Measurements from ENCODE around the gene ZMIZ1.

Gene ZMIZ1

DNA sequence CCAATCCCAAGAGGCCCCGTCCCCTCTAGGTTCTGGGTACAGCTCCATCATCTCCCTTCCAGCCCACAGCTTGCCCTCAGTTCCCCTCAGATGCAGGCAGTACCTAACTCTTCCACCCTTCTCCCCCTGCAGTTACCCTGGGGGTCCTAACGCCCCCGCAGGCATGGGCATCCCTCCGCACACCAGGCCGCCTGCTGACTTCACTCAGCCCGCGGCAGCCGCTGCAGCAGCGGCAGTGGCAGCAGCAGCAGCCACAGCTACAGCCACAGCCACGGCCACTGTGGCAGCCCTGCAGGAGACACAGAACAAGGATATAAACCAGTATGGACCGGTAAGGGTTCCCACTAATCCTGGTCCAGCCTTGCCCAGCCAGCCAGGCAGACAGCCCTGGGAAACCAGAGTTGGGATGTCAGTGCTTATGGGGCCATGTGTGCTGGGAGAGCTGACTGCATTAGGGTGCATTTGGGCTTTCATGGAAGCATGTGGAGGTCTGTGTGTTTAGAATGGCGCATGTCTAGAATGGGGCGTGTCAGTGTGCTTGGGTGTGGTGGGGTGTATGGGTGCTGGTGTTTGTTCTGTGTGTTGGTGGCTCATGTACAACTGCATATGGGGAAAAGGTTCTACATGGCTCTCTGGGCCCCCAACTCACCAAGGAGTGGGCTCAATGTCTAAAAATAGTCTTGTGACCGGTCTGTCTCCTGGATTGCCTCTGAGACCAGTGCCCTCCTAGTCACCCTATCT, 223.4 kb downstream of the ZMIZ1 start:
- no peak for DNase-seq (ENCODE audit: low read depth)

DNA sequence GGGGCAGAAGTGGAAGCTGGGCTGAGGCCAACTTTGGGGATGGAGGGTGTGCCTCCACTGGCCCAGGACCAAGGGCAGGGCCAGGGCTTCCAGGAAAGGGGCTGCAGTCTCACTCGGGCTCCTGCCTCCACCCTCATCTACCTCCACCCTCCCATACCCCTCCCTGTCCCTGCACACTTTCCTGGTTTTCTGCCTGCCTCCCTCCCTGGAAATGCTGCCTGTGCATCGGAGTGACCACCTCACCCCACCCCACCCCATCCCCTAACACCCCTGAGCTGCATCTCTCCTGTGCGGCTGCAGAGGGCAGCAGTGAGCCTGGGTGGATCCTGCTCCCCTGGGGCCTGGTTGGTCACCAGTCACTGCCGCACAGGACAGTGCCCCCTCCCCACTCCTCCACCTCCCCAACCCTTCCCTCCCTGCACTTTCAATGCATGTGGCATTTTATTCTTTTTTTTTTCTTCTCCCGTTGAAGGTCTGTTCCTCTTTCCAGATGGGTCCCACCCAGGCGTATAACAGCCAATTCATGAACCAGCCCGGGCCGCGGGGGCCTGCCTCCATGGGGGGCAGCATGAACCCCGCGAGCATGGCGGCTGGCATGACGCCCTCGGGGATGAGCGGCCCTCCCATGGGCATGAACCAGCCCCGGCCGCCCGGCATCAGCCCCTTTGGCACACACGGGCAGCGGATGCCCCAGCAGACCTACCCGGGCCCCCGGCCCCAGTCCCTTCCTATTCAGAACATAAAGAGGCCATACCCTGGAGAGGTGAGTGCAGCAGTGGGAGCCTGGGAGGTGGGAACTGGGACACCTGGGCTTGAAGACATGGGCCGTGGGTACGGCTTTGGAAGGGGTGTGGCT, 224.4 kb downstream of the ZMIZ1 start:
- DNase-seq (ENCODE audit: low read depth) = no peak

DNA sequence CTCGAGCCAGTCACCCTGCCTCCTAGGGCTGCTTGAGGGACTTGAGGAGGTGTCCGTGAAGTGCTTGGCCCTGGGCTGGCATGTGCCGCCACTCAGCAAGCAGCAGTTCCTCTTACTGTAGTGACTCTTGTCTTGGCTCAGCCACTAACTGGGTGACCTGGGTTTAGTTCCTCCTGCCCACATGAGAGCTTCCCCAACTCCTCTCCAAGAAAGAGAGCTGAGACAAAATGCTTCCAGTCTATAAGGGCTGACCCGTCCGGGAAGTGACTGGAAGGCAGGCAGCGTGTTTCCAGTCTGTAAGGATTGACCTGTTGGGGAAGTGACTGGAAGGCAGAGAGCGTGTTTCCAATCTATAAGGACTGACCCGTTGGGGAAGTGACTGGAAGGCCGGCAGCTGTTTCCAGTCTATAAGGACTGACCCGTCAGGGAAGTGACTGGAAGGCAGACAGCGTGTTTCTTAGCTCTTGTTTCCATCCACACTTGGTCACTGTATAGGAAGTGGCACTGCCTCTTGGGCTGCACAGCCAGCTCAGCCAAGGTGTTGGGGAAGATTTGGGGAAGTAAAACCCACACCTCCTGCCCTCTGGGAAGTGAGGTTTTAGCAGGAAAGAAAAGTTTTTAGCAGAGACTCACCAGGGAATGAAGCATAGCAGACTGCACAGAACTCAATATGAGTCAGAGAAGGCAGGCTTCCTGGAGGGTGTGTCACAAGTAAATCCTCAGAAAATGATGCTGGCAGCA, 225.2 kb downstream of the ZMIZ1 start:
- DNase-seq (ENCODE audit: low read depth) = no peak

DNA sequence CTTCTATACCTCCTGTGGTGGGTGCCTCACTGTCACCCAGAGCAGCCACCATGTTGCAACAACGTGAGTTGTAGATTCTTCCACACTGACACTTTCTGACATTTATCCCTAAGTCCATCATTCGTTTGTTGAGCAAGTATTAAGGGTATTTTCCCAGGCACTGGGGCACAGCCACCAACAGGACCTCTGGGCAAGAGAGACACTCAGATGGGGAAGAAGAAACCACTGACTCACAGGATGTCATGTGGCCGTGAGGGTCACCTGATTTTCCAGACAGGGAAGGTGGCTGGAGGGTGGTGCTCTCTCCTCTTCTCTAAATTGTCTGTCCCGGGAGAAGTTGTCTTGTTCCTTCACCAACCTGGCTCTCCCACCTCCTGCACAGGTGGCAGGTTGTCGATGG, 226.8 kb downstream of the ZMIZ1 start:
- no peak for DNase-seq (ENCODE audit: low read depth)

- DNase-seq (ENCODE audit: low read depth) = no peak
Observed at GRCh38 chr10:79296431-79296830, 227.7 kb downstream of the ZMIZ1 start.

- DNase-seq (ENCODE audit: low read depth) = no peak
Observed at GRCh38 chr10:79298403-79299244, 229.9 kb downstream of the ZMIZ1 start.

GRCh38 chr10:79299397-79300241, 230.9 kb downstream of the ZMIZ1 start:
- no peak for DNase-seq (ENCODE audit: low read depth)

DNA sequence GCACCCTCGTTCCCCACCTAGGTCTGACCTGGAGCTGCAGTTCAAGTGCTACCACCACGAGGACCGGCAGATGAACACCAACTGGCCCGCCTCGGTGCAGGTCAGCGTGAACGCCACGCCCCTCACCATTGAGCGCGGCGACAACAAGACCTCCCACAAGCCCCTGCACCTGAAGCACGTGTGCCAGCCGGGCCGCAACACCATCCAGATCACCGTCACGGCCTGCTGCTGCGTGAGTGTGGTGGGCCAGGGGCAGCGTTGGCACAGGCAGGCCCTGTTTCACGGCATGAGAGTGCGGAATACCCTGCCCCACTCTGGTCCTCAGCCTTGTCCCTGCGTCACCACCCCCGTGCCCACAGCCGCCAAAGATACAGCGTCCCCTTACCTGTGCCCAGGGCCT, 231.9 kb downstream of the ZMIZ1 start:
- no peak for DNase-seq (ENCODE audit: low read depth)

DNA sequence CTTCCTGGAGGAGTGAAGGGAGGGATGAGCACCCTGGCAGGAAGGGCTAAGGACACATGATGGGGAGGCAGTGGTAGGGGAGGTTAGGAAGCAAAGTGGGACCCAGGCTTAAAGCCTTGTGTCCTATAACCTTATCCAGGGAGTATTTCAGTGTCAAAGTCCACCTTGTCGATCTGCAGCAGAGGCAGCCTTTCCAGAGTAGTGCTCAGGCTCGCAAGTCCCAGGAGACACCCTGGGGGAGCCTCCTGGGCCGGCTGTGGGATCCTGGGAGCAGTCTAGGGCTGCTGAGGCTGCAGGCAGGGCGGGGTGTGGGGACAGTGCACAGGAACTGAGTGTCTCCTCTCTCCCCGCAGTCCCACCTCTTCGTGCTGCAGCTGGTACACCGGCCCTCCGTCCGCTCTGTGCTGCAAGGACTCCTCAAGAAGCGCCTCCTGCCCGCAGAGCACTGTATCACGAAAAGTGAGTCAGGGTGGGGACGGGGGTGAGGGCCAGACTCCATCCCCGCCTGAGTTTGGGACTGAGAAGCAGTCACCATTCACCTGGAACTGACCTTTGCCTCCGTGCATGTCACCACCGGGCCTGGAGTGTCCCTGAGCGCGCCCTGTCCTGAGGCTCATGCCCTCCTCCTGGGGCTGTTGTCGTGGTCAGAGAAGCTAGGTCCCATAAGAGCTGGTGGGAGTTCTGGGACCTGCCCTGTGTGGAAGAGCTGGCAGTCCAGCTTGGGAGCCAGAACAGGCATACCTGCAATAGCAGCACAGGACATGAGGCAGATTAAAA, 233.2 kb downstream of the ZMIZ1 start:
- DNase-seq (ENCODE audit: low read depth) = no peak

- no peak for DNase-seq (ENCODE audit: low read depth)
Observed at GRCh38 chr10:79303631-79304478, 235.1 kb downstream of the ZMIZ1 start.

GRCh38 chr10:79304479-79305087, 235.8 kb downstream of the ZMIZ1 start:
- DNase-seq (ENCODE audit: low read depth) = no peak

GRCh38 chr10:79305515-79305914, 236.7 kb downstream of the ZMIZ1 start:
- DNase-seq (ENCODE audit: low read depth) = no peak

DNA sequence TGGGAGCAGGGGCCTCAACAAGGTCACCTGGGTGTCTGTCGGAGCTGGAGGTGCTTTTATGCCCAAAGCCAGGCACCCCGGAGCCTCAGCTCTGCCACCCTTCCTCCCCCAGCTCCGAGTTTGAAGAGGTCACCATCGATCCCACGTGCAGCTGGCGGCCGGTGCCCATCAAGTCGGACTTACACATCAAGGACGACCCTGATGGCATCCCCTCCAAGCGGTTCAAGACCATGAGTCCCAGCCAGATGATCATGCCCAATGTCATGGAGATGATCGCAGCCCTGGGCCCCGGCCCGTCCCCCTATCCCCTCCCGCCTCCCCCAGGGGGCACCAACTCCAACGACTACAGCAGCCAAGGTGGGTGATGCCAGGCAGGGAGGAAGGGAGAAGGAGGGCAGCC, 237.2 kb downstream of the ZMIZ1 start:
- DNase-seq (ENCODE audit: low read depth) = no peak

GRCh38 chr10:79306644-79307220, 238.0 kb downstream of the ZMIZ1 start:
- no peak for DNase-seq (ENCODE audit: low read depth)

DNA sequence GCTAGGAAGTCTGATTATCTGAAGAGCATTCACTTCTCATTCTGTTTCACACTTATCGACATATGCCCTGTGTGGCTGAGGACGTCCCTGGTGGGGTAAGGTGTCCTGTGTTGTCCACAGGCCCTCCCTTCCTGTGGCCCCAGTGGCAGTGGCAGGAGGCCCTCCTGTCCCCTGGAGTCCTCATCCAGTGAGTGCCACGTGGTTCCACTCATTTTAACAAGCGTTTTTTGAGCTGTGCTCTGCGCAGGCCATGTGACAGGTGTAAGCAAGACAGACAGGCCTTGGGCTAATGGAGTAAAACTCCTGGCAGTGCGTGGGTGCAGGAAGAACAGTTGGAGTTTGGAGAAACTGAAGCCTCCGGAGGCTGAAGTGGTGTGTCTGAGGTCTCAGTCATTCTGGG, 239.2 kb downstream of the ZMIZ1 start:
- DNase-seq (ENCODE audit: low read depth) = no peak

DNA sequence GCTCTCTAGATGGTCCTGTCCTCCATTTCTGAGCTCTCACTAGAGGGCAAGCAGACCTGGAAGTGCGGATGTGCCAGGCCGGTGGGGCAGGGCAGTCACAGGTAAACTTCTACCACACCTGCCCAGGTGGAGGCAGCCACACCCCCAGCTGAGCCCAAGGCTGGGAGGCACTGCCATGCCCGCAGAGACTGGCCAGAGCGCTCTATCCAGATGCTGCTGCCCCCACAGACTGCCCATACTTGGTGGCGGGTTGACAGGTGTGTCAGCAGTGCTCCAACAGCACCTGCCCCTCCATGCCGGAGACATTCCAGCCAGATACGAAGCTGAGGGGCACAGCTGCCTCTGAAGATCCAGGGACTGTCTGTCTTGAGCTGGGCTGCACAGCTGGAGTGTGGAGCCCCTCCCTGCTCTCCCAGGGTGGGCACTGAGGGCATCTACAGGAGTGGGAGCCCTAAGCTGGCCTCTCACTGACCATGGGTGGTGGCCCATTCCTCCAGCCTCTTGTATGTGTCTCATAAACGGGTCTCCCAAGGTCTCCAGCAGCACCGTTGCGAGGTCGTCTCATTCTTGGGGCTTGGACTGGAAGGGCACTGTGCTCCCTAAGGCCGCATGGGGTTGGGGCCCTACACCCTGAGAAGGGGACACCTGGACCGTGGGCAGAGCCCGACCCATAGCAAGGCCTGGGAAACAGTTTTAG, 240.4 kb downstream of the ZMIZ1 start:
- DNase-seq (ENCODE audit: low read depth) = no peak

- no peak for DNase-seq (ENCODE audit: low read depth)
Observed at GRCh38 chr10:79310200-79310865, 241.6 kb downstream of the ZMIZ1 start.

Measured in activated T-helper 1 cell treated with Interleukin-2 at 50 U/mL for 16 hours (primary cell).